ENCODE measurements around the gene EIF2S2. TPM values are rescaled to one million over a fixed set of nuclear protein-coding genes. Genes with fewer than 3 reads are reported as not detected.
A peak's percentile ranks its signal among the peaks of the same experiment; 100 is the strongest.

EIF2S2 gene
- total RNA-seq, 4 donors from 2014 or later = 44.4 to 65.6 (median 56.8) TPM

- no peak for TF ChIP-seq POLR2AphosphoS5 (IDR thresholded peaks at IDR 0.05)
- H3K4me1 ChIP-seq = peaks cover 3 to 45% (median 17%) of the 10 kb centered on the region in 3 donors
- peak overlapping the region; percentile 86 to 96 for H3K4me3 ChIP-seq
- H3K36me3 ChIP-seq = peaks cover 0 to 12% of the 10 kb centered on the region in 2 donors
- WGBS, 2 donors (ENCODE audit: low coverage in 1 of 2) = 0 to 6% methylated on average over 3 to 9 of the region's 18 CpGs
- no peaks in the 10 kb centered on the region for H3K9me3 ChIP-seq
- H3K27ac ChIP-seq = peak overlapping the region; percentile 66 to 97 (median 96)
- H3K27me3 ChIP-seq = no peaks in the 10 kb centered on the region
- no peak for ATAC-seq
Measured at GRCh38 chr20:34112600-34113101, 608 bp upstream of the EIF2S2 start.

- TF ChIP-seq EP300 (IDR thresholded peaks at IDR 0.05) (no peak), POLR2A (IDR thresholded peaks at IDR 0.05) (no peak), POLR2AphosphoS5 (IDR thresholded peaks at IDR 0.05) (peak; percentile 21)
- ATAC-seq = no peak
- H3K9me3 ChIP-seq = no peaks in the 10 kb centered on the region
Measured at GRCh38 chr20:34110745-34111641, 1.1 kb downstream of the EIF2S2 start.

GRCh38 chr20:34110025-34110744 is 1.9 kb downstream of the EIF2S2 start:
- 71 to 72% methylated on average over 5 to 6 of the region's 10 CpGs for WGBS, 2 donors (ENCODE audit: low coverage in 1 of 2)
- Histone ChIP-seq H3K27me3 (no peaks in the 10 kb centered on the region), H3K9me3 (no peaks in the 10 kb centered on the region), H3K4me1 (peaks cover 3 to 69% (median 17%) of the 10 kb centered on the region in 3 donors), H3K27ac (peak overlapping the region in 3 of 4 donors; percentile 19 to 97 (median 41)), H3K36me3 (peaks cover 0 to 14% of the 10 kb centered on the region in 2 donors), H3K4me3 (peak overlapping the region in 1 of 2 donors; percentile 96)
- no peak for ATAC-seq
- TF ChIP-seq CTCF (IDR thresholded peaks at IDR 0.05) (no peak), POLR2AphosphoS5 (IDR thresholded peaks at IDR 0.05) (no peak), EP300 (IDR thresholded peaks at IDR 0.05) (no peak), POLR2A (IDR thresholded peaks at IDR 0.05) (no peak)

More at GRCh38 chr20:34110745-34111641, 1.1 kb downstream of the EIF2S2 start:
- Histone ChIP-seq H3K4me3 (peak overlapping the region; percentile 86 to 96), H3K27ac (peak overlapping the region; percentile 89 to 97 (median 96)), H3K27me3 (no peaks in the 10 kb centered on the region), H3K4me1 (peaks cover 3 to 61% (median 17%) of the 10 kb centered on the region in 3 donors), H3K36me3 (peaks cover 0 to 12% of the 10 kb centered on the region in 2 donors)
- 3 to 8% methylated on average over 12 to 17 of the region's 22 CpGs for WGBS, 2 donors (ENCODE audit: low coverage in 1 of 2)

GRCh38 chr20:34109442-34109841 is 2.6 kb downstream of the EIF2S2 start:
- no peaks in the 10 kb centered on the region for H3K9me3 ChIP-seq
- H3K36me3 ChIP-seq = peaks cover 0 to 21% of the 10 kb centered on the region in 2 donors
- no peak overlapping the region for H3K4me3 ChIP-seq
- 84 to 100% methylated on average over 1 to 6 of the region's 6 CpGs for WGBS, 2 donors (ENCODE audit: low coverage in 1 of 2)
- no peak for ATAC-seq
- H3K4me1 ChIP-seq = peaks cover 3 to 72% (median 17%) of the 10 kb centered on the region in 3 donors
- TF ChIP-seq CTCF (IDR thresholded peaks at IDR 0.05) (no peak), POLR2AphosphoS5 (IDR thresholded peaks at IDR 0.05) (no peak), EP300 (IDR thresholded peaks at IDR 0.05) (no peak), POLR2A (IDR thresholded peaks at IDR 0.05) (no peak)
- H3K27ac ChIP-seq = no peak overlapping the region
- H3K27me3 ChIP-seq = no peaks in the 10 kb centered on the region

- Histone ChIP-seq H3K4me3 (no peak overlapping the region), H3K4me1 (peaks cover 3 to 72% (median 17%) of the 10 kb centered on the region in 3 donors), H3K27me3 (no peaks in the 10 kb centered on the region), H3K36me3 (peaks cover 0 to 29% of the 10 kb centered on the region in 2 donors), H3K27ac (no peak overlapping the region), H3K9me3 (no peaks in the 10 kb centered on the region)
- 60 to 81% methylated on average over 4 of the region's 4 CpGs for WGBS, 2 donors (ENCODE audit: low coverage in 1 of 2)
- TF ChIP-seq POLR2A (IDR thresholded peaks at IDR 0.05) = no peak
- TF ChIP-seq CTCF (IDR thresholded peaks at IDR 0.05) = no peak
- TF ChIP-seq EP300 (IDR thresholded peaks at IDR 0.05) = no peak
- TF ChIP-seq POLR2AphosphoS5 (IDR thresholded peaks at IDR 0.05) = no peak
- no peak for ATAC-seq
Measured at GRCh38 chr20:34108616-34109174, 3.3 kb downstream of the EIF2S2 start.

Data from gastroesophageal sphincter (tissue), 4 donors.